HepG2 (cell line): ENCODE results near the gene PARS2. TPM values are rescaled to one million over a fixed set of nuclear protein-coding genes. Genes with fewer than 3 reads are reported as not detected.

Experiments used
- ATAC-seq: fragments of 200-7000 bp; cut with Tn5 transposase; 3 replicates; pipeline ENCODE4 v1.9.1; 2020; ENCODE audit warnings: mild to moderate bottlenecking, moderate library complexity
- BruUV-seq: library from RNA; stranded (reverse); fragments of 400-500 nt; replicated peaks from 2 replicates; lab custom pipeline; 2021; lab: Mats Ljungman, UMichigan
- CTCF ChIA-PET: fragments of 300-600 bp; formaldehyde crosslinking; extraction: SDS; loops from one replicate; lab custom pipeline; 2021; ENCODE audit warnings: low total read pairs, inconsistent platforms, low intra/inter-chr PET ratio; lab: Yijun Ruan, JAX
- POLR2A ChIA-PET: fragments of 350-600 bp; sonication (Branson Sonifier 250); formaldehyde crosslinking; loops from one replicate; lab custom pipeline; 2020; ENCODE audit warnings: antibody characterized with exemption, inconsistent platforms; lab: Yijun Ruan, JAX
- DNase-seq: peaks from one replicate; pipeline ENCODE4 v3.0.0-alpha.2; 2015; ENCODE audit warnings: low spot score
- FAIRE-seq: peaks from 3 replicates; lab custom pipeline; 2011; peaks lifted over from hg19 to GRCh38; lab: Jason Lieb, UNC
- H2AFZ ChIP-seq: one replicate; pipeline ENCODE4 v1.6.1; 2011; ENCODE audit warnings: low read length, inconsistent platforms
- H3K27ac ChIP-seq: fragments of 300-600 bp; 3 replicates; pipeline ENCODE4 v1.8.0; 2011; ENCODE audit warnings: mixed run types, mild to moderate bottlenecking, mixed read lengths, low read length, inconsistent platforms; ENCODE audit not compliant: insufficient read depth; ENCODE audit errors: extremely low read length
- H3K27me3 ChIP-seq, 2 experiments: fragments of 200-600 bp in 1 of 2; 2 replicates in 1 of 2; 3 replicates in 1 of 2; pipeline versions ENCODE4 v1.6.0 to v1.8.0; 2011; ENCODE audit warnings: low read length in 2 of 2, mild to moderate bottlenecking in 2 of 2, moderate library complexity in 2 of 2, inconsistent platforms in 1 of 2; ENCODE audit not compliant: insufficient read depth in 2 of 2, control insufficient read depth in 1 of 2
- H3K36me3 ChIP-seq, 2 experiments: fragments of 200-600 bp in 1 of 2; replicated peaks in 1 of 2; 2 replicates in 1 of 2; 3 replicates in 1 of 2; pipeline versions ENCODE4 v1.5.1 to v1.8.0; 2011; ENCODE audit warnings: low read length in 2 of 2, inconsistent platforms in 1 of 2; ENCODE audit not compliant: insufficient read depth in 2 of 2, control insufficient read depth in 1 of 2
- H3K4me1 ChIP-seq: 2 replicates; pipeline ENCODE4 v1.5.1; 2012; ENCODE audit warnings: low read length, inconsistent platforms; ENCODE audit not compliant: insufficient read depth
- H3K4me2 ChIP-seq: 2 replicates; pipeline ENCODE4 v1.6.0; 2011; ENCODE audit warnings: low read depth, low read length, inconsistent platforms
- H3K4me3 ChIP-seq, 3 experiments: fragments of 200-600 bp in 1 of 3; sonication (generic), shearing (Covaris generic) in 1 of 3; replicated peaks in 1 of 3; 2 replicates each; pipeline ENCODE4 v1.5.1; 2011 to 2016; ENCODE audit warnings: low read length in 3 of 3, inconsistent platforms in 2 of 3, low read depth in 2 of 3, mild to moderate bottlenecking in 2 of 3, control low read depth in 1 of 3, mixed read lengths in 1 of 3; ENCODE audit not compliant: insufficient read depth in 1 of 3
- H3K79me2 ChIP-seq: one replicate; pipeline ENCODE4 v1.6.1; 2011; ENCODE audit warnings: low read length, inconsistent platforms; ENCODE audit not compliant: insufficient read depth
- H3K9ac ChIP-seq: 2 replicates; pipeline ENCODE4 v1.6.0; 2011; ENCODE audit warnings: mild to moderate bottlenecking, low read depth, low read length, inconsistent platforms; ENCODE audit not compliant: insufficient read depth
- H3K9me3 ChIP-seq: 2 replicates; pipeline ENCODE4 v1.5.1; 2012; ENCODE audit warnings: mild to moderate bottlenecking, low read length
- H4K20me1 ChIP-seq: 2 replicates; pipeline ENCODE4 v1.6.0; 2011; ENCODE audit warnings: inconsistent platforms, mild to moderate bottlenecking, low read length, moderate library complexity; ENCODE audit not compliant: insufficient read depth
- ASH2L ChIP-seq: fragments of 300-600, 200-600 bp; sonication (generic); IDR thresholded peaks from 2 replicates; pipeline ENCODE4 v1.7.0; 2017; ENCODE audit warnings: low read depth, mild to moderate bottlenecking, moderate library complexity, mixed read lengths, low read length; ENCODE audit not compliant: insufficient read length
- ATF7 ChIP-seq, 2 experiments: fragments of 450-650 bp in 1 of 2; sonication (generic) in 1 of 2; formaldehyde crosslinking in 1 of 2; IDR thresholded peaks; 2 replicates each; pipeline versions ENCODE4 v1.4.0 to v1.6.1; 2016 to 2020; ENCODE audit warnings: antibody characterized with exemption in 1 of 2, mild to moderate bottlenecking in 1 of 2, missing genetic modification reagents in 1 of 2
- CBX2 ChIP-seq, 2 experiments: fragments of 200-600 bp in 1 of 2; sonication (generic); formaldehyde crosslinking in 1 of 2; IDR thresholded peaks; 2 replicates each; pipeline versions ENCODE4 v1.7.0 to v1.8.1; 2018 to 2022; ENCODE audit warnings: low read depth in 2 of 2, low read length in 1 of 2, mild to moderate bottlenecking in 1 of 2, missing genetic modification reagents in 1 of 2
- KAT7 ChIP-seq: IDR thresholded peaks from 2 replicates; pipeline ENCODE4 v1.6.1; 2018; ENCODE audit warnings: borderline replicate concordance, missing compliant biosample characterization
- MED1 ChIP-seq: sonication (generic); formaldehyde crosslinking; IDR thresholded peaks from 2 replicates; pipeline ENCODE4 v1.4.0; 2020; ENCODE audit warnings: missing genetic modification reagents
- NR0B2 ChIP-seq: sonication (generic); formaldehyde crosslinking; IDR thresholded peaks from 2 replicates; pipeline ENCODE4 v1.4.0; 2020; ENCODE audit warnings: mild to moderate bottlenecking, missing genetic modification reagents
- NR2C2 ChIP-seq: sonication (generic); formaldehyde crosslinking; IDR thresholded peaks from 2 replicates; pipeline ENCODE4 v1.4.0; 2020; ENCODE audit warnings: missing genetic modification reagents, mild to moderate bottlenecking, moderate library complexity, borderline replicate concordance
- REPIN1 ChIP-seq: sonication (generic); formaldehyde crosslinking; IDR thresholded peaks from 2 replicates; pipeline ENCODE4 v1.8.0; 2022; ENCODE audit warnings: missing genetic modification reagents, low read depth, mild to moderate bottlenecking, borderline replicate concordance
- SALL2 ChIP-seq: sonication (generic); formaldehyde crosslinking; IDR thresholded peaks from 2 replicates; pipeline ENCODE4 v1.8.1; 2023; ENCODE audit warnings: mild to moderate bottlenecking, missing genetic modification reagents, inconsistent platforms
- ZBTB37 ChIP-seq: sonication (generic); formaldehyde crosslinking; IDR thresholded peaks from 2 replicates; pipeline ENCODE4 v1.4.0; 2020; ENCODE audit warnings: mild to moderate bottlenecking, missing genetic modification reagents
- ZBTB46 ChIP-seq: sonication (generic); formaldehyde crosslinking; IDR thresholded peaks from 2 replicates; pipeline ENCODE4 v1.4.0; 2020; ENCODE audit warnings: mild to moderate bottlenecking, missing genetic modification reagents, borderline replicate concordance
- ZNF160 ChIP-seq: sonication (generic); formaldehyde crosslinking; IDR thresholded peaks from 2 replicates; pipeline ENCODE4 v1.8.0; 2022; ENCODE audit warnings: mild to moderate bottlenecking, inconsistent platforms, missing genetic modification reagents
- ZNF619 ChIP-seq: sonication (generic); formaldehyde crosslinking; IDR thresholded peaks from 2 replicates; pipeline ENCODE4 v1.4.0; 2020; ENCODE audit warnings: mild to moderate bottlenecking, missing genetic modification reagents
- ZNF629 ChIP-seq: sonication (generic); formaldehyde crosslinking; conservative IDR thresholded peaks from 2 replicates; pipeline ENCODE4 v1.5.0; 2020; ENCODE audit warnings: missing genetic modification reagents
- ZNF772 ChIP-seq: sonication (generic); formaldehyde crosslinking; IDR thresholded peaks from 2 replicates; pipeline ENCODE4 v1.5.0; 2020; ENCODE audit warnings: mild to moderate bottlenecking, missing genetic modification reagents
- ZSCAN5A ChIP-seq: sonication (generic); formaldehyde crosslinking; IDR thresholded peaks from 2 replicates; pipeline ENCODE4 v1.8.0; 2022; ENCODE audit warnings: mild to moderate bottlenecking, missing genetic modification reagents, borderline replicate concordance
- WGBS: methylation state at CpG from one replicate; pipeline ENCODE4 v1.1.6; 2017; ENCODE audit warnings: low lambda C conversion rate; 5-methylcytosine and 5-hydroxymethylcytosine counted together
- in situ Hi-C: cut with HindIII; loops from 2 replicates; pipeline ENCODE4 v1.10.0; 2017; ENCODE audit warnings: low pct_unique_long_range_greater_than_20kb; ENCODE audit not compliant: extremely low pct_ligation_motif_present
- intact Hi-C: fragments of 100-400 bp; cut with micrococcal nuclease; formaldehyde crosslinking; loops from one replicate; pipeline ENCODE4 v1.10.0; 2022; ENCODE audit not compliant: unreplicated experiment
- polyA plus RNA-seq, 8 experiments: library from polyadenylated mRNA; depleted of rRNA in 3 of 8; stranded (reverse) in 7 of 8; unstranded in 1 of 8; fragments of >200 nt; fragmentation: Illumina TruSeq in 4 of 8; extraction: Trizol in 4 of 8; gene quantifications; 2 replicates each; pipeline versions ENCODE4 v1.2.1 to v1.2.3, GENCODE V29; 2011 to 2016; ENCODE audit warnings: low read depth in 4 of 8, missing spikeins in 1 of 8, mixed read lengths in 1 of 8; ENCODE audit not compliant: insufficient read depth in 1 of 8
- total RNA-seq, 5 experiments: library from RNA; depleted of rRNA; stranded (reverse); fragments of >200 nt; fragmentation: Illumina TruSeq; extraction: Trizol; gene quantifications; 2 replicates each; pipeline ENCODE4 v1.2.3, GENCODE V29; 2016; ENCODE audit warnings: low read depth in 1 of 5

The PARS2 gene
- total and polyA plus RNA-seq, 2 of the 13 experiments (the other 11 are each of a cell fraction or from before 2014, with no cell fraction given): 2.4 to 4.6 TPM

- BruUV-seq: TSS peak; percentile 82
- ChIA-PET POLR2A (interaction anchor here (0.6 to 1.3 kb wide), 3 partner anchors 9 to 48 kb away, joined by 3 to 4 read pairs (median 3); partner anchors contain the start of gene PARS2), CTCF (no interaction called here)
- peak within 1 kb of the TSS; percentile 88 for H3K4me2 ChIP-seq
- no peaks in the 10 kb centered on the region for H3K9me3 ChIP-seq
- H3K27me3 ChIP-seq: peaks cover 0 to 14% of the 10 kb centered on the region in 2 experiments; a peak in 2 of 5 replicates
- no peak for FAIRE-seq
- ATAC-seq: peak; percentile 96
- H3K79me2 ChIP-seq: peaks cover 19% of the 10 kb centered on the region
- H3K9ac ChIP-seq: peak within 1 kb of the TSS; percentile 83
- H3K36me3 ChIP-seq: peaks cover 1 to 13% of the 10 kb centered on the region in 2 experiments; a peak in 3 of 5 replicates
- peaks cover 37% of the 10 kb centered on the region for H3K4me1 ChIP-seq
- intact Hi-C loops: loop anchor here (2.0 to 5.0 kb wide), 4 partner anchors 15 to 878 kb away; partner anchors contain the start of gene NDC1
- H4K20me1 ChIP-seq: no peaks in the 10 kb centered on the region
- H3K4me3 ChIP-seq: peak within 1 kb of the TSS; percentile 78 to 88 (median 85)
- peak; percentile 66 for DNase-seq
- H3K27ac ChIP-seq: peak within 1 kb of the TSS; percentile 50
- in situ Hi-C loops: no loop called here
- peak within 1 kb of the TSS; percentile 73 for H2AFZ ChIP-seq
- WGBS: under 1% methylated on average over 29 of the region's 51 CpGs
- TF ChIP-seq ZNF160 (CRISPR knock-in tag) (no peak), NR0B2 (CRISPR knock-in tag) (peak; percentile 87), MED1 (CRISPR knock-in tag) (peak; percentile 85), ZNF619 (CRISPR knock-in tag) (no peak), ZSCAN5A (CRISPR knock-in tag) (peak; percentile 54; the same call in 1 of the 2 replicates), NR2C2 (CRISPR knock-in tag) (peak; percentile 58), ATF7 (IDR thresholded peaks at IDR 0.05) (no peak), ATF7 (CRISPR knock-in tag; IDR thresholded peaks at IDR 0.05) (0 out of 2 replicates have a peak, but pooled peaks have one; percentile 23), ZBTB37 (CRISPR knock-in tag) (no peak), CBX2 (IDR thresholded peaks at IDR 0.05; ENCODE audit: low read depth, low read length) (no peak), CBX2 (CRISPR knock-in tag; IDR thresholded peaks at IDR 0.05; ENCODE audit: low read depth) (no peak), ZNF629 (CRISPR knock-in tag) (no peak; the same call in 1 of the 2 replicates), ASH2L (peak; percentile 91), ZBTB46 (CRISPR knock-in tag) (no peak), REPIN1 (peak; percentile 96), SALL2 (peak; percentile 83; the same call in 1 of the 2 replicates), KAT7 (CRISPR knock-in tag) (peak; percentile 76; the same call in 1 of the 2 replicates), ZNF772 (CRISPR knock-in tag) (peak; percentile 95; the same call in 1 of the 2 replicates)
Observed at GRCh38 chr1:54715493-54716298, 48.6 kb downstream of the PARS2 start, which contains the start of gene TTC4. TTC4 (plus strand) TSS chr1:54715861; CDS start chr1:54715909, 48 bp downstream.
